ENCODE measurements around the gene ROPN1L.

ROPN1L gene

DNA sequence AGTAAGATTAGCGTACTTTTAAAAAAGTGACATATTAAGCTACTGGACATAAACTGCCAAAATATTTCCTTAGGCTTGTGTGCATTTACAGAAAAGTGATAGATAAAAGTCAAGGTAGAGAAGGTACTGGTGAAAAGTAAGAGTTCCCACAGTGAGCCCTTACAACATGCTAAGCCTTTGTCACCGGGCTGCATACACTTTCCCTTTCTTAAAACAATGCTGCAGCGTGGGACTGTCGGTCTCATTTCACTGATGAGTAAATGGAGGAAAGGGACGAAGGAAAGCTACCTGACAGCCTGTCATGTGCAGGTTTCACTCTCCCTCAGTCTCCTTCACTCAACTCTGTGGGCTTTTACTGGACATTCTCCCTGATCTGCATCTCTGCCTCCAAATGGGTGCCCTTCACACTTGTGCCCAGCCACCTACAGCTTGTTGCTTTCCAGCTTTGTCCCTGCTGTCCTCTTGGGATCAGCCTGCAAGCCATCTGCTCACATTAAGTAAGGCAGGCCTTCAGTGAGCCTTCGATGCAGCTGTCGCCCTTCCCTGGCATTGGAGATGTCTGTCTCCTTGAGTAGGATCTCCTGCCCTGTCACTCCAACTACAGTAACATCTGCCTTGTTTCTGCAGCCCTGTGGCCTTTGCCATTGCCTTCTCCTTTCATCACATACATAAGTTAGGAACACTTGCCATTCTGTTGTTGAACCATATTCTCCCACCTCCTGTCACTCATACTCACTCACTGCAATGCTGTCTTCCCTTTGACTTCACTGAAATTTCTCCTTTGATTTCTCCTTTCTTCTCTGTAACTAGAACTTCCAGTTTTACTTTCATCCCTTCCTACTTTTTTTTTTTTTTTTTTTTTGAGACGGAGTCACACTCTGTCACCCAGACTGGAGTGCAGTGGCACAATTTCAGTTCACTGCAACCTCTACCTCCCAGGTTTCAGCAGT is 9.3 kb upstream of the ROPN1L start:
- TF ChIP-seq EZH2phosphoT487 (IDR thresholded peaks at IDR 0.05; ENCODE audit: borderline replicate concordance, low read length) (no peak), CTCF (IDR thresholded peaks at IDR 0.05; ENCODE audit: low read depth, low read length, poor library complexity, severe bottlenecking) (no peak)
- Histone ChIP-seq H3K4me2 (ENCODE audit: low read length) (no peak overlapping the region), H3K27me3 (ENCODE audit: control insufficient read depth, low read length) (no peaks in the 10 kb centered on the region), H3K79me2 (ENCODE audit: control insufficient read depth, low read length) (no peaks in the 10 kb centered on the region), H3K4me1 (ENCODE audit: control insufficient read depth, low read length) (no peaks in the 10 kb centered on the region), H3K36me3 (ENCODE audit: control insufficient read depth, low read length) (peaks cover 62% of the 10 kb centered on the region), H3F3A (ENCODE audit: control insufficient read depth, insufficient read depth) (peaks cover under 1% of the 10 kb centered on the region; the same call in 1 of the 2 replicates), H4K20me1 (ENCODE audit: control insufficient read depth, insufficient read depth, low read depth, low read length) (no peaks in the 10 kb centered on the region), H3K4me3 (ENCODE audit: low read length) (no peak overlapping the region), H3K9me3 (ENCODE audit: control insufficient read depth, insufficient read depth, low read length) (no peaks in the 10 kb centered on the region), H3K9me2 (replicated peaks; ENCODE audit: control insufficient read depth, low read length) (no peaks in the 10 kb centered on the region), H3K27ac (ENCODE audit: low read depth, low read length) (no peak overlapping the region)

- peaks cover 9% of the 10 kb centered on the region for H3F3A ChIP-seq (ENCODE audit: control insufficient read depth, insufficient read depth)
- no peaks in the 10 kb centered on the region for H3K4me1 ChIP-seq (ENCODE audit: control insufficient read depth, low read length)
- no peaks in the 10 kb centered on the region for H3K79me2 ChIP-seq (ENCODE audit: control insufficient read depth, low read length)
- no peaks in the 10 kb centered on the region for H3K27me3 ChIP-seq (ENCODE audit: control insufficient read depth, low read length)
- no peak overlapping the region for H3K4me2 ChIP-seq (ENCODE audit: low read length)
- no peak overlapping the region for H3K4me3 ChIP-seq (ENCODE audit: low read length)
- H3K27ac ChIP-seq (ENCODE audit: low read depth, low read length) = no peak overlapping the region
- no peaks in the 10 kb centered on the region for H3K9me3 ChIP-seq (ENCODE audit: control insufficient read depth, insufficient read depth, low read length)
- TF ChIP-seq CTCF (IDR thresholded peaks at IDR 0.05; ENCODE audit: low read depth, low read length, poor library complexity, severe bottlenecking) (no peak), EZH2phosphoT487 (IDR thresholded peaks at IDR 0.05; ENCODE audit: borderline replicate concordance, low read length) (no peak)
- peaks cover 47% of the 10 kb centered on the region for H3K36me3 ChIP-seq (ENCODE audit: control insufficient read depth, low read length)
- H3K9me2 ChIP-seq (replicated peaks; ENCODE audit: control insufficient read depth, low read length) = no peaks in the 10 kb centered on the region
- no peaks in the 10 kb centered on the region for H4K20me1 ChIP-seq (ENCODE audit: control insufficient read depth, insufficient read depth, low read depth, low read length)
Measured at GRCh38 chr5:10434392-10434791, 7.3 kb upstream of the ROPN1L start.

DNA sequence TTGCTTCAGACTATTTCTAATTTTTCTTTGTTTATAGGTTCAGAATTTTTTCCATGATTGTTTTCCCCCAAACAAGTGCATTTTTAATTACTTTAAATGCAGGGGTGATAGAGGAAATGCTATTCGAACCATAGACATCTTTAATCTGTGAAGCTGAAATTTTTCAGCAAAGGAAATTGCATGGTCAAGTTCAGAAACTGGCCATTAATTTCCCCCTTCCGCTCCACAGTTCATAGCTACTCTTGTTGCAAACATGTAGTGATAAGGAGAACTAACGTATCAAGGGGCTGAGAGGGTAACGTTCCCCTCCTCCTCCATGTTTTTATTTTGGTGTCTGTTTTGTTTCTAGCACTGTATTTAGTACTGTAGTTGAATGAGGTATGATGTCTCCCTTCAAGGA is 3.4 kb upstream of the ROPN1L start:
- Histone ChIP-seq H3K27me3 (ENCODE audit: control insufficient read depth, low read length) (peaks cover 11% of the 10 kb centered on the region), H3K4me2 (ENCODE audit: low read length) (no peak overlapping the region), H4K20me1 (ENCODE audit: control insufficient read depth, insufficient read depth, low read depth, low read length) (no peaks in the 10 kb centered on the region), H3K27ac (ENCODE audit: low read depth, low read length) (no peak overlapping the region), H3K36me3 (ENCODE audit: control insufficient read depth, low read length) (peaks cover 13% of the 10 kb centered on the region), H3K9me2 (replicated peaks; ENCODE audit: control insufficient read depth, low read length) (no peaks in the 10 kb centered on the region), H3K9me3 (ENCODE audit: control insufficient read depth, insufficient read depth, low read length) (no peaks in the 10 kb centered on the region), H3K79me2 (ENCODE audit: control insufficient read depth, low read length) (no peaks in the 10 kb centered on the region), H3F3A (ENCODE audit: control insufficient read depth, insufficient read depth) (peaks cover 16% of the 10 kb centered on the region), H3K4me3 (ENCODE audit: low read length) (no peak overlapping the region), H3K4me1 (ENCODE audit: control insufficient read depth, low read length) (peaks cover 17% of the 10 kb centered on the region)
- TF ChIP-seq CTCF (IDR thresholded peaks at IDR 0.05; ENCODE audit: low read depth, low read length, poor library complexity, severe bottlenecking) = no peak
- no peak for TF ChIP-seq EZH2phosphoT487 (IDR thresholded peaks at IDR 0.05; ENCODE audit: borderline replicate concordance, low read length)
